Esophagus muscularis mucosa (tissue), 4 donors: ENCODE measurements around the gene PNP.

ENCODE experiments used
- EP300 ChIP-seq: sonication (generic); formaldehyde crosslinking; IDR thresholded peaks from one replicate; pipeline ENCODE4 v1.6.1; 2017; ENCODE audit warnings: antibody characterized with exemption
- POLR2A ChIP-seq: fragments of 450-650 bp; IDR thresholded peaks from one replicate; pipeline ENCODE4 v1.6.1; 2017; ENCODE audit warnings: antibody characterized with exemption, moderate library complexity, mild to moderate bottlenecking, low read depth
- POLR2AphosphoS5 ChIP-seq, 2 donors: sonication (generic); formaldehyde crosslinking; IDR thresholded peaks; one replicate each; pipeline ENCODE4 v1.6.1; 2017; ENCODE audit warnings: antibody characterized with exemption in 2 of 2
- TF ChIP-seq, protein P1 (sequence below), 3 experiments: fragments of 200-600 bp in 2 of 3; fragments of 450-650 bp in 1 of 3; sonication (generic) in 2 of 3; IDR thresholded peaks; one replicate each; pipeline ENCODE4 v1.5.1; 2017 to 2019; ENCODE audit warnings: antibody characterized with exemption in 3 of 3, mild to moderate bottlenecking in 2 of 3, moderate library complexity in 1 of 3

DNA sequence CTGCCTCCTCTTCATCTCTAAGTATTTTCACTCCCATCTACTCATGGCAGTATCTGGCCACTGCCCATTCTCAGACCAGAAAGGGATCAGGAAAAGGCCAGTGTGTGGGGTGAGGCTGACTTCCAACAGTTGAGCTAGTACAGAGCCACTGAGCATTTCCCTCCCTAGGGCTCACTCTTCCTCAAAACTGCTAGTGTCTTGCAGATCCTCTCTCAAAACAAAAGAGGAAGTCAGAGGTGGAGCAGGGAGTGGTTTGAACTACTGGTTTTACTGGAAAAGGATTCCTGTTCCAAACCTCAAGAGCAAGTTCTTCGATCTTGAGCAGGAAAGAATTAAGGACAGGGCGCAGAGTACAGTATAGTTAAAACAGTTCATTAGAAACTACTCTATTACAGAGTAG is 24.4 kb downstream of the PNP start:
- TF ChIP-seq, protein P1, sequence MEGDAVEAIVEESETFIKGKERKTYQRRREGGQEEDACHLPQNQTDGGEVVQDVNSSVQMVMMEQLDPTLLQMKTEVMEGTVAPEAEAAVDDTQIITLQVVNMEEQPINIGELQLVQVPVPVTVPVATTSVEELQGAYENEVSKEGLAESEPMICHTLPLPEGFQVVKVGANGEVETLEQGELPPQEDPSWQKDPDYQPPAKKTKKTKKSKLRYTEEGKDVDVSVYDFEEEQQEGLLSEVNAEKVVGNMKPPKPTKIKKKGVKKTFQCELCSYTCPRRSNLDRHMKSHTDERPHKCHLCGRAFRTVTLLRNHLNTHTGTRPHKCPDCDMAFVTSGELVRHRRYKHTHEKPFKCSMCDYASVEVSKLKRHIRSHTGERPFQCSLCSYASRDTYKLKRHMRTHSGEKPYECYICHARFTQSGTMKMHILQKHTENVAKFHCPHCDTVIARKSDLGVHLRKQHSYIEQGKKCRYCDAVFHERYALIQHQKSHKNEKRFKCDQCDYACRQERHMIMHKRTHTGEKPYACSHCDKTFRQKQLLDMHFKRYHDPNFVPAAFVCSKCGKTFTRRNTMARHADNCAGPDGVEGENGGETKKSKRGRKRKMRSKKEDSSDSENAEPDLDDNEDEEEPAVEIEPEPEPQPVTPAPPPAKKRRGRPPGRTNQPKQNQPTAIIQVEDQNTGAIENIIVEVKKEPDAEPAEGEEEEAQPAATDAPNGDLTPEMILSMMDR (IDR thresholded peaks at IDR 0.05), result no peak
- no peak for TF ChIP-seq POLR2A
- no peak for TF ChIP-seq POLR2AphosphoS5 (IDR thresholded peaks at IDR 0.05)
- TF ChIP-seq EP300, result no peak
